T1000 (cell line): ENCODE data around the gene SDSL.

Experiments
- DNase-seq: peaks from one replicate; lab custom pipeline; 2025; ENCODE audit warnings: mixed read lengths; lab: John Stamatoyannopoulos, UW

Gene SDSL, protein sequence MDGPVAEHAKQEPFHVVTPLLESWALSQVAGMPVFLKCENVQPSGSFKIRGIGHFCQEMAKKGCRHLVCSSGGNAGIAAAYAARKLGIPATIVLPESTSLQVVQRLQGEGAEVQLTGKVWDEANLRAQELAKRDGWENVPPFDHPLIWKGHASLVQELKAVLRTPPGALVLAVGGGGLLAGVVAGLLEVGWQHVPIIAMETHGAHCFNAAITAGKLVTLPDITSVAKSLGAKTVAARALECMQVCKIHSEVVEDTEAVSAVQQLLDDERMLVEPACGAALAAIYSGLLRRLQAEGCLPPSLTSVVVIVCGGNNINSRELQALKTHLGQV

DNA sequence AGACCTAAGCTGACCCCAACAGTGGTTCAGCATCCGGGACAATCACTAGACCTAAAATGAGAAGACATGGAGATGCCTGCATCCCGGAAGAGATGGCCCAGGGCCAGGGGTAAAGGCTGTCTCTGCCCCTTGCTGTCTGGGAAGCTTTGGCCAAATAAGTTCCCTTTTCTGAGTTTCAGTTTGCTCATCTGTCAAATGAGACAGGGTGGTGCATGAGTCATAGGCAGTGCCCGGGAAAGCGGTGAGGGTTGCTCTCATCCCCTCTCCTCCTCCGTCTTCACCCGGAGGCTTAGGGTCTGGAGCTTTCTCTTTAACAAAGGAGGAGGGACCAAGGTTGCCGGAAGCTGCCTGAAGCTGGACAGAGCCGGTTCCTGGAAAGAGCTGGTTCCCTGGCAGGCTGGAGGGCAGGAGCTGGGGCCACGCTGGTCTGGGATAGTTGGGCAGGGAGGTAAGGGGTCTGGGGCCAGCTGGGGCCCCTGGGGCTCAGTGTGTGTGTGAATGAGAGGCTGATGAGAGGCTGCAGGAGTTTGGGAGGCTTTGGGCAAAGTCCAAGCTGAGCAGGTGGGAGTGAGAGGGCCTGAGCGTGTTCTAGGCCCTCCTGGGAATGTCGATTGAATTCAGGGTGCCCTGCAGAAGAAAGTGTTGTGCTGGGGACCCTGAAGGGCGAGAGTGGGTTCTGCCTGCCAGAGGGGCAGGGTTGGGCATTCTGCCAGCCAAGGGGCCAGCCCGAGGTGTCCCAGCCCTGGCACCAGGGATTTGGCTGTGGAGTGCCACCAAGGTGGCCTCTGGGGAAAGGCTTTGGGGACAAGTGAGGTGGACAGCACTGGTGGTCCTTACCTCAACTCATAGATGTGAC is at the start of gene SDSL:
TSS of gene SDSL (plus strand) at position 351 of the 856 bp plus-strand sequence. CDS start 5,603 bp downstream, outside the sequence.
- peak; percentile 54 for DNase-seq

DNA sequence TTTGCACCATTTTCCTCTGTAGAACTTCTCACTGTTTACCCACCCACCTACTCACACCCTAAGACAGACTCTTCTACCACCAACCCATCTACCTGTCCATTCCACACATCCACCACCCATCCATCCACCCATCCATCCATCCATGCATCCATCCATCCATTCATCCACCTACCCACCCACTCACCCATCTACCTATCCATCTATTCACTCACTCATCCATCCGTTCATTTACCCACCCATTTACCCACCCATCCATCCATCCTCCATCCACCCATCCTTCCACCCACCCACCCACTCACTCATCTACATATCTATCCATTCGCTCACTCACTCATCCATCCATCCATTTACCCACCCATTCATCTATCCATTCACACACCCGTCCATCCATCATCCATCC is 48.7 kb upstream of the SDSL start:
- DNase-seq, result no peak

DNA sequence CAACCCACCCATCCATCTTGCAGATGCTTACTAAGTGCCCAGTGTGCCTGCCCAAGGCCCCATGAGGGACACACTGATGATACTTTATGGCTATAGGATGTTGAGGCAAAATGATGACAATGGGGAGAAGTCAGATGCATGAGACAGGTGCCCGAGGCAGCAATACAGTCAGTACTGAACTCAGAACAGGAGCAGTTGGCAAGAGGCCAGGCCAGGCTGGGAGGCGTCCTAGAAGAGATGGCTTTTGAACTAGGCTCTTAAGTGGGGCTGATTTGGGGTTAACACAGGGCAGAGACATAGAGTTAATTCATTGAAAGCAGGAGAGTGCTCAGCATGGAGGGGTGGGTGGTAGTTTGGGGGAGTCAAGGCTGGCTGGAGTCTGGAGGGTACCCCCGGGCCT is 48.2 kb upstream of the SDSL start:
- no peak for DNase-seq

DNA sequence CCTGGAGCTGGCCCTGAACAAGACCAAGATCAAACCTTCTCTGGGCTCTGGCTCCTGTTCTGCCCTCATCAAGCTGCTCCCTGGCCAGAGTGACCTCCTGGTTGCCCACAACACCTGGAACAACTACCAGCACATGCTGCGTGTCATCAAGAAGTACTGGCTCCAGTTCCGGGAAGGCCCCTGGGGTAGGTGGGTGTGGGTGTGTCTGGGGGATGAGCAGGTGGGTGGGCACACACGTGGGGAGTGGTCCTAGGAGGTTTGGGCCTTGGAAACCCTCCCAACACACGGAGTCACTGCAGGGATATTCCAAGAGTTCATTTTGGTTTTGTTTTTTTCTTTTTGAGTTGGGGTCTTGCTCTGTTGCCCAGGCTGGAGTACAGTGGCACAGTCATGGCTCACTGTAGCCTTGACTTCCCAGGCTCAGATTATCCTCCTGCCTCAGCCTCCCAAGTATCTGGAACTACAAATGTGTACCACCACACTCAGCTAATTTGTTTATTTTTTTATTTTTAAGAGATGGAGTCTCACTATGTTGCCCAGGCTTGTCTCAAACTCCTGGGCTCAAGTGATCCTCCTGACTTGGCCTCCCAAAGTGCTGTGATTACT is 47.3 kb upstream of the SDSL start:
- no peak for DNase-seq

DNA sequence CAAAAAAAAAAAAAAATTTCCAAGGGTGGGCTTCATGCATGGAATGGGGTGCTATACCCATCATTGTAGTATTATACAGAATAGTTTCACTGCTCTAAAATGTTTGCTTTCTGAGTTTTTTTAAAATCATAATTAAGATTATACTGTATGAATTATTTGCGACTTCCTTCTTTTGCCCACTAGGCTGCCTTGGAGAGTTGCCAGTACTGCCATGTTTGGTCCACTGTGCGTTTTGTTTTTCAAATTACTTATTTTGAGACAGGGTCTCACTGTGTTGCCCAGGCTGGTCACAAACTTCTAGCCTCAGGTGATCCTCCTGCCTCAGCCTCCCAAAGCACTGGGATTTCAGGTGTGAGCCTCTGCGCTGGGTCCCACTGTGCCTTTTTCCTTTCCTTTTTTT is 43.9 kb upstream of the SDSL start:
- no peak for DNase-seq

DNA sequence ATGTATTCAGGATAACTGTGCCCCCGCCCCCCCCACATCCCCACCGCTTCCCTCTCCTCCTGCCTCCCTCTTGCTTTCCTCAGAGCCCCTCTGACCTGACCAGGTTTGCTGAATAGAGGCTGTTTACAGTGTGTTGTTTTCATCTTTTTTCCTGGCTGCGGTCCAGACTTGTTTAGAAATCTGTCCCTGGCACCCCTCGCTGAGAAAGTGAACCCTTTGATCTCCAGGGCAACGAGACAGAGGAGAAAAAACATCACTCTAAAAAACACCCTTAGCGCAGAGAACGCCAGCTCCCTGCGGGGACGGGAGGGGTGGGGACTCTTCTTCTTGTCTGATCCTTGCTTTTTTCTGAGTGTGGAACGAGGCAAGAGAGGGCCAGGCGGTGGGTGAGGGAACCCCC is 41.0 kb upstream of the SDSL start:
- DNase-seq, result no peak

DNA sequence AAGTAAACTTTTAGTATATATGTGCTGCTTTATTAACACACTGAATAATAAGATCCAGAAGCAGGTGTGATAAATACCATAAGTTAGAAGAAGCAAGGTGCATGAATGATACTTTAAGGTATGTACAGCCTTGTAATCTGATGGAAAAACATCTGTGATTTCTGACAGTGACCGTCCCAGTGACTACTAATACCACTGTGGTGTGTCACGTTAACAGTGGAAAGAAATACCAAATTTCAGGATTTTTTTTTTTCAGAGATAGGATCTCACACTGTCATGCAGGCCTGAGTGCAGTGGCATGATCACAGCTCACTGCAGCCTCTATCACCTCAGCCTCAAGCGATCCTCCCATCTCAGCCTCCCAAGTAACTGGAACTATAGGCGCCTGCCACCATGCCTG is 40.0 kb upstream of the SDSL start:
- no peak for DNase-seq

DNA sequence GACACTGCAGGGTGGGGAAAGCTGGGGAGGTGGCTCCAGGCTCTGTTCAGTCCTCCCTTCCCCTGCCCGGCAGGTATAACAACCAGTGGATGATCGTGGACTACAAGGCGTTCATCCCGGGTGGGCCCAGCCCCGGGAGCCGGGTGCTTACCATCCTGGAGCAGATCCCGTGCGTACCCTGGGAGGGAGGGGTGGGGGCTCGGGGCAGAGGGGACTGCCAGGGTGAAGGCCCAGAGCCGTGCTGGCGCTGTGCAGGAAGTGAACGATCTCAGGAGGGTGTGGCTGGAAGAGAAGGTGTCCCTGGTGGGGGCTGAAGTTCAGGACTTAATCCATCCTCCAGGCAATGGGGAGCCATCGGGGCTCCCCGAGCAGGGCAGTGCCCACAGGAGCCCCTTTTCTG is 37.4 kb upstream of the SDSL start:
- DNase-seq, result no peak

DNA sequence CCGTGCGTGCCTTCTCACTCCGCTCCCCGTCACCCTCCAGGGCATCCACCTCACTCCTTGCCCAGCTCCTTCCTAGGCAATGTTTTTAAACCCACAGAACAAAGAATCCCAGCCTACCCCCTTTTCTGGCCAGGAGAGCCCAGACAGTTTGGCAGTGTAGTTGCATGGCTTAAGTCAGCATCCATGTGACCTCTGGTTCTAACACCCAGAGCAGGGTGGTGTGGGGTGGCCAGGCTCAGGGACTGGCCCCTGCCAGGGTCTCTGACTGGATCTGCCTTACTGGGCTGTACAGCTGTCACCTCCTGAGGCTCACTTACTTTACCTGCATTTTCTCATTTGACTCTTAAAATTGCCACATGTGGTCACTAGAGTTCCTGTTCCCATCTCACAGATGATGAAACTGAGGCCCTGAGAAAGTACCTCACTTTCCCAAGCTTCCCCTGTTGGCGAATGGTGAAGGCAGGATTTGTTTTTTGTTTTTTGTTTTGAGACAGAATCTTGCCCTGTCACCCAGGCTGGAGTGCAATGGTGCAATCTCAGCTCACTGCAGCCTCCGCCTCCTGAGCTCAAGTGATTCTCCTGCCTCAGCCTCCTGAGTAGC is 36.8 kb upstream of the SDSL start:
- no peak for DNase-seq

DNA sequence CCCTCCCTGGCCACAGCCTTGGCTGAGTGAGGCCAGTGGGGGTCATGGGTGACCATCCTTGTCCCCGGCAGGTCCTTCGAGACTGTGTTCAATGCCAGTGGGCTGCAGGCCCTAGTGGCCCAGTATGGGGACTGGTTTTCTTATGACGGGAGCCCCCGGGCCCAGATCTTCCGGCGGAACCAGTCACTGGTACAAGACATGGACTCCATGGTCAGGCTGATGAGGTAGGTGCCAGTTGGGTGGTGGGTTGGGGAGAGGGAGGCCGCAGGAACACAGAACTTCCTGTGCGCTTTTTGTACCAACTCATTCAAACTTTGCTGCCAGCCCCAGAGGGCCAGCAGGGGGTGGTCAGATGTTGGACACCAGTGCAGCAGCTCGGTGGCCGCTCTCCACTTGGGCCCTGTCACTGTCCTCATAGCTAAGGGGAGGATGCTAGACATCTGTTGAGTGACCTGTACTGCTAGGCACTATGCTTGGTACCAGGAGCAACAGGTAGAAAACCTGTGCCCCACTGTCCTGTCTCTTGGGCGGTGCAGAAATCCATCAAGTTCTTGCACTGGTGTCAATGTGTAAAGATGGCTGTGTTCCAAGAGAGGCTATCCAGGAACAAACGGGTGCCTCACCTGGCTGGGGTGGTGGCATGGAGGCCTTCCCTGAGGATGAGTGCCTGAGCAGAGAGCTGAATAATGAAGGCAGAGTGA is 35.2 kb upstream of the SDSL start:
- DNase-seq, result no peak

DNA sequence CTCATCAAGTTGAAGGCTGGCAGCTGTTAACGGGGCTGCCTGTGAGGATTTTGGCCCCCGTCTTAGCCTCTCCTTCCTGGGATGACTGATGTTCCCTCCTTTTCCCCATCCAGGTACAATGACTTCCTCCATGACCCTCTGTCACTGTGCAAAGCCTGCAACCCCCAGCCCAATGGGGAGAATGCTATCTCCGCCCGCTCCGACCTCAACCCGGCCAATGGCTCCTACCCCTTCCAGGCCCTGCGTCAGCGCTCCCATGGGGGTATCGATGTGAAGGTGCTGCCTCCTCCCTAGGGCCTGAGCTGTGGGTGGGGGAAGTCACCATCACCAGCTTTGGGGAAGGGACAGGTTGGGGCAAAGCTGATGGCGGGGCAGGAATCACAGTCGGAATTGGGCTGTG is 34.5 kb upstream of the SDSL start:
- no peak for DNase-seq

DNA sequence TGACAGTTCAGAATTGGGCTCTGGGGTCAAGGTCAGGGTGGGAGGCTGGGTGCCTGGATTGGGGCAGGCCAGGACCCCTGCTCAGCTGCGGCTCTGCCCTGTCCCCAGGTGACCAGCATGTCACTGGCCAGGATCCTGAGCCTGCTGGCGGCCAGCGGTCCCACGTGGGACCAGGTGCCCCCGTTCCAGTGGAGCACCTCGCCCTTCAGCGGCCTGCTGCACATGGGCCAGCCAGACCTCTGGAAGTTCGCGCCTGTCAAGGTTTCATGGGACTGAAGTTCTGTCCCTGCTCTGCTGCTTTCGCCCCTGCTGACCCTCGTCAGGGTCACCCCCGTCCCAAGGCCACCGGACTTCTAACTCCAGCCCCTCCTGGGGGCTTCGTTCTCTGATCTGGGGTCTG is 33.8 kb upstream of the SDSL start:
- no peak for DNase-seq

DNA sequence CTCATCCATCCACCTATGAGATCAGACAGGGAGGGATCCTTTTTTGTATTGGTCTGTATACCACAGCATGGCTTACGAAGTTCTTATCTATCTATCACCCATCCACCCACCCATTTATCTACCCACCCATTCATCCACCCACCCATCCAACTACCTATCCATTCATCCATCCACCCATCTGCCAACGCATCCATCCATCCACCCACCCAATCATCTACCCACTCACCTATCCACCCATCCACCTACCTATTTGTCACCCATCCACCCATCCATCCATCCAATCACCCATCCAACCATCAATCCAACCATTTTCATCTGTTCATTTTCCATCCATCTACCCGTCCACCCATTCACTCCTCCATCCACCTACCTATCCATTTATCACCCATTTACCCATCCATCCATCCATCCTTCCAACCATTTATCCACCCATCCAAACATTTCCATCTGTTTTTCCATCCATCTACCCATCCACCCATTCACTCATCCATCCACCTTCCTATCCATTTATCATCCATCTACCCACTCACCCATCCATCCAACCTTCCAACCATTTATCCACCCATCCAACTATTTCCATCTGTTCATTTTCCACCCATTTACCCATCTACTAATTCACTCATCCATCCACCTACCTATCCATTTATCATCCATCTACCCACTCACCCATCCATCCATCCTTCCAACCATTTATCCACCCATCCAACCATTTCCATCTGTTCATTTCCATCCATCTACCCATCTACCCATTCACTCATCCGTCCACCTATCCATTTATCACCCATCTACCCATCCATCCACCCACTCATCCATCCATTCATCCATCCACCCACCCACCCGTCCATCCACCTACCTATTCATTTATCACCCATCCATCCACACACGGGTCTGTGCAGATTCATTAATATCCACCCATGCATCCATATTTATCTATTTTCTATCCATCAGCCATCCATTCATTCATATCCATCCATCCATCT is 31.8 kb upstream of the SDSL start:
- no peak for DNase-seq

DNA sequence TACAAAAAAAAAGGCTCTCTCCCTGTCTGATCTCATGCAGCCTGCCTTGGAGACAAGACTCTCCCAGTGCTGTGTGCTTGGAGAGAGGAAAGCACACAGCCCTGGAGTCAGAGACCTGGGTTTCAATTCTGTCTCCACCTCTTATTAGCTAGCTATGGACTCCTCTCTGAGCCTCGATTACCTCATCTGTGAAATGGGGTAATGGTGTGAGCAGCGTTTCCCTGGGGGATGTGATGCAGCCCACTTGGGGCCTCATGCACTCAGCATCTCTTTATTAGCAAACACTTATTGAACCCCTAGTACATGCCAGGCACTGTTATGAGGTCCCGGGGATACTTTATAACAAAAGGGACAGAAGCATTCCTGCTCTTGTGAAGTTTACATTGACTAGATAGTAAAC is 31.0 kb upstream of the SDSL start:
- no peak for DNase-seq

DNA sequence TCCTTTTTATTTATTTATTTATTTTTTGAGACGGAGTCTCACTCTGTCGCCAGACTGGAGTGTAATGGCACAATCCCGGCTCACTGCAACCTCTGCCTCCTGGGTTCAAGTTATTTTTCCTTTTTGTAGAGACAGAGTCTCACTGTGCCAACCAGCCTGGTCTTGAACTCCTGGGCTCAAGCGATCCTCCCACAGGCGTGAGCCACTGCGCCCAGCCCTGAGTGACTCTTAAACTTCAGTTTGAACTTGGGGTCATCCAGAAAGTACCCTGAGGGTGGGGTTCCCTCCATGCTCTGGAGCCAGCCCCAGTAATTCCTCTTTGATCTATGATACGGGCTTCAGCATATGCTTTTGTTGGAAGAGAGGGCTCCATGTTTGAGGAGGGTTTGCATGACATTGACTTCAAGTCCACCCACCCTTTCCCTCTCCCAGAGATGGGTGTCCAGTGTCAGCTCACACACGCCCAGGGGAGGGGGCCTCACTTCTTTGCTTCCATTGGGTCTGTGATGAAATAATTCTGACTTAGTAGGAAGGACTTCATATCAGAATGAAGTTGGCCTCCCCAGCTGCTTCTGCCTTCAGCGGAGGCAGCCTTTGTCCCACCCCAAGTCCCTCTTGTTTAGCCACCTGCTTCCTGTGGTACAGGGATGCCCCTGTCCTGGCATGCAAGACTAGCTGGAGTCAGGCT is 30.4 kb upstream of the SDSL start:
- no peak for DNase-seq

DNA sequence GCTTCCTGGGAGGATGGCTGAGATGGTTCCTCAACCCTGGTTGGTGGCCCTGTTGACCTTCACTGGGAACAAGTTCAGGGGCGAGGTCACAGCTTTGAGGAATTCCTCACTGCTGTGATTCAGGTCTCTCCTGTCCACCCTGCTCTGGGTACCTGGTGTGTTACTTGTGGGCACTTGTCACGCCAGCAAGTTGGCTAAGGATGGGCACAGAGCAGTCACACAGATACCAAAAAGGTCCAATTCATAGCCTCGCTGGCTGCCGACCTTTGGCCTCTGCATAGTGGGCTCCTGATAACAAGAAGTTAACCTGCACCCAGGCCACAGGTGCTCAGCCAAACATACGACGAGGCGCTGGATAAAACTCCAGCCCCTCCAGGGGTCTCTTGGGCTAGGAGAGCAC is 29.7 kb upstream of the SDSL start:
- no peak for DNase-seq

DNA sequence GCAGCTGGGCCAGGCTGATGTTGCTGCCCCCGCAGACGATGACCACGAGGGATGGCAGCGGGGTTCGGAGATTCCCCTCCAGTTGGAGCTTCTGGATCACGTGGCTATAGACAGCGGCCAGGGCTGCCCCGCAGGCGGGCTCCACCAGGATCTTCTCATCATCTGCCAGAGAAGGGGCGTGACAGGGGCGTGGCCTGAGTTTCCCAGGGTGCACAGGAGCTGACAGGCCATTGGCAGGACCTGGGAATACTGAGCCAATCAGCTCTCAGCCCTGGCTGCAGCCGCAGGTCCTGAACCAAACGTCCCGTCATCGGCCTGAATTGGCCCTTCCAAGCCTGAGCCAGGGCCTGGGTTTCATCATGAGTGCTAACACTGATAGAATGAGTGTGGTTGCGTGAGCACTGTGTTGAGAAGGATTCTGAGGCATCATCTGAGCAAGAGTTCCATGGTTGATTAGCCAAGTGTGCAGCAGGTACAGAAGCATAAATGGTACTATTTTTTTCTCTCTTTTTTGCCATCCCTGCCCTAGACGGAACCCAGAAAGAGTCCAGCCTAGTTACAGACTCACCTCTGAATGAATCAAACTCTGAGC is 29.1 kb upstream of the SDSL start:
- DNase-seq, result no peak

DNA sequence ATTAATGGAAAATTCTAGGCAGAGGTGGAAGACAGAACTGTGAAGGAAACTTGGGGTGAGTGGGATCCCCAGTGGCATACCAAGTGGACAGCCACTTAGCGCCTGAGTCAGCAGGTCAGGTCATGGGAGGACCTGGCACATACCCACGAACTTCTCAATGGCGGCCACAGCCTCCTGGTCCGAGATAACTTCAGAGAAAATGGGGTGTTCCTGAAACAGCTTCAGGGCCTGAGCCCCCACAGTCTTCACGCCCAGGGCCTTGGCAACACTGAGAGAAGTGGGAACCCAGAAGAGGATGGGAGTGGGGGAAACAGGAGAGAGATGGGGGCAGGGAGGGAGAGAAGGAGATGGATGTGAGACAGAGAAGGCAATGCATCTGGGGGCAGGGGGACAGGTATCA is 28.4 kb upstream of the SDSL start:
- no peak for DNase-seq

DNA sequence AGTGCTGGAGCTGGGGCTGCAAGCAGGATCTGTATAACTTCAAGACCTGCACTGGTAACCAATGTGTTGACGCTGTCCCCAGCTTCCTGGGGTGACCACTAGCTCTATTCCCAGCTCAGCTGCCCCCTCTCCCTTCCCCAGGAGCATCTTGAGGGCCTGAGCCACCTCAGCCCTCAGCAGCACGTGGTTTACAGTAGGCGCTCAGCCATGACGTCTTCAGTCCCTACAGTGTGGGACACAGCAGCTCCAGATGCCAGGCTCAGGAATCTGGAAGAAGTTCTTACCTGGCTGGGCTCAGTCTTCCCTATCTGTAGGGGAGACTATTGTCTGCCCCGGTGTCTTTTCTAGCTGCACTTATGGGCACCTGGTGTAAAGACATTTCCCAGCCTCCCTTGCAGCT is 27.1 kb upstream of the SDSL start:
- no peak for DNase-seq

DNA sequence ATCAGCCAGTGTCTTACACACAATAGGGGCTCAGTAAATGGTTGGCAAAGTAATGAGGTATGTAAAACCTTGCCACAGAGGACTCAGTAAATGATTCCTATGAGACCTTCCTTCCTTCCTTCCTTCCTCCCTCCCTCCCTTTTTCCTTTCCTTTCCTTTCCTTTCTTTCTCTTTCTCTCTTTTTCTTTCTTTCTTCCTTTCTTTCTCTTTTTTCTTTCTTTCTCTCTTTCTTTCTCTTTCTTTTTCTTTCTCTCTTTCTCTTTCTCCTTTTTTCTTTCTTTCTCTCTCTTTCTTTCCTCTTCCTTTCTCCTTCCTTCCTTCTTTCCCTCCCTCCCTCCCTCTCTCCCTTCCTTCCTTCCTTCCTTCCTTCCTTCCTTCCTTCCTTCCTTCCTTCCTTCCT is 26.0 kb upstream of the SDSL start:
- no peak for DNase-seq
